Activated CD4-positive, alpha-beta memory T cell treated with anti-CD3 and anti-CD28 coated beads, Interleukin-2, amount 10 ng/mL, durations not matched to agents 7 days and 5 days (primary cell): ENCODE data around the gene RAB3D. TPM values are rescaled to one million over a fixed set of nuclear protein-coding genes. Genes with fewer than 3 reads are reported as not detected.

Experiments
- CTCF ChIA-PET: fragments of 350-600 bp; sonication (Branson Sonifier 250); formaldehyde crosslinking; loops from one replicate; lab custom pipeline; 2021; ENCODE audit warnings: antibody characterized with exemption, inconsistent platforms; lab: Charles Lee
- POLR2A ChIA-PET: fragments of 350-600 bp; sonication (Branson Sonifier 250); formaldehyde crosslinking; loops from one replicate; lab custom pipeline; 2021; ENCODE audit warnings: antibody characterized with exemption; lab: Charles Lee
- DNase-seq: peaks from one replicate; pipeline ENCODE4 v3.0.0-alpha.2; 2020
- H3K27ac Mint-ChIP-seq: one replicate; pipeline ENCODE4 v1.8.0; 2021; ENCODE audit warnings: mild to moderate bottlenecking, mixed read lengths
- H3K27me3 Mint-ChIP-seq: one replicate; pipeline ENCODE4 v1.8.0; 2021; ENCODE audit warnings: mixed read lengths
- H3K36me3 Mint-ChIP-seq: one replicate; pipeline ENCODE4 v1.8.0; 2021; ENCODE audit warnings: low read depth, mixed read lengths
- H3K4me1 Mint-ChIP-seq: one replicate; pipeline ENCODE4 v1.8.0; 2021; ENCODE audit warnings: mixed read lengths
- H3K4me3 Mint-ChIP-seq: one replicate; pipeline ENCODE4 v1.8.0; 2021; ENCODE audit warnings: mild to moderate bottlenecking, mixed read lengths
- H3K9me3 Mint-ChIP-seq: one replicate; pipeline ENCODE4 v1.8.0; 2021; ENCODE audit warnings: mixed read lengths
- total RNA-seq, 2 experiments: library from RNA; stranded (reverse); gene quantifications; one replicate each; pipeline ENCODE4 v1.2.3, GENCODE V29; 2021

Gene RAB3D
- total RNA-seq, 2 experiments from 2014 or later: 8.3 to 8.4 TPM

GRCh38 chr19:11299946-11300810 lies 39.3 kb downstream of the RAB3D start:
- peaks cover 15% of the 10 kb centered on the region for H3K27me3 Mint-ChIP-seq
- ChIA-PET CTCF (no interaction called here), POLR2A (no interaction called here)
- H3K9me3 Mint-ChIP-seq: no peaks in the 10 kb centered on the region
- no peak overlapping the region for H3K27ac Mint-ChIP-seq
- no peak for DNase-seq
- no peaks in the 10 kb centered on the region for H3K36me3 Mint-ChIP-seq
- no peak overlapping the region for H3K4me3 Mint-ChIP-seq
- H3K4me1 Mint-ChIP-seq: no peaks in the 10 kb centered on the region

GRCh38 chr19:11296264-11296663 lies 43.2 kb downstream of the RAB3D start:
- no peak for DNase-seq
- H3K4me1 Mint-ChIP-seq: peaks cover 9% of the 10 kb centered on the region
- no peak overlapping the region for H3K27ac Mint-ChIP-seq
- ChIA-PET CTCF (no interaction called here), POLR2A (no interaction called here)
- H3K36me3 Mint-ChIP-seq: no peaks in the 10 kb centered on the region
- H3K4me3 Mint-ChIP-seq: no peak overlapping the region
- H3K9me3 Mint-ChIP-seq: no peaks in the 10 kb centered on the region
- peaks cover 32% of the 10 kb centered on the region for H3K27me3 Mint-ChIP-seq

- H3K4me1 Mint-ChIP-seq: peaks cover 9% of the 10 kb centered on the region
- H3K36me3 Mint-ChIP-seq: no peaks in the 10 kb centered on the region
- H3K27me3 Mint-ChIP-seq: peaks cover 32% of the 10 kb centered on the region
- no peak within 1 kb of the TSS for H3K27ac Mint-ChIP-seq
- POLR2A ChIA-PET: interaction anchor here (0.8 kb wide), 1 partner anchor 131 kb away, joined by 3 read pairs; no protein-coding TSS in a partner anchor
- CTCF ChIA-PET: no interaction called here
- no peak within 1 kb of the TSS for H3K4me3 Mint-ChIP-seq
- no peak for DNase-seq
- H3K9me3 Mint-ChIP-seq: no peaks in the 10 kb centered on the region
Measured at GRCh38 chr19:11295665-11296245, 43.7 kb downstream of the RAB3D start, which contains the start of gene TSPAN16. Gene TSPAN16 (plus strand): TSS chr19:11296160. CDS start chr19:11296298, 138 bp downstream.

GRCh38 chr19:11295180-11295579 lies 44.3 kb downstream of the RAB3D start:
- Mint-ChIP-seq H3K4me3 (no peak overlapping the region), H3K9me3 (no peaks in the 10 kb centered on the region), H3K27ac (no peak overlapping the region), H3K27me3 (peaks cover 35% of the 10 kb centered on the region), H3K36me3 (no peaks in the 10 kb centered on the region), H3K4me1 (peaks cover 9% of the 10 kb centered on the region)
- POLR2A ChIA-PET: interaction anchor here (0.8 kb wide), 1 partner anchor 131 kb away, joined by 3 read pairs; no protein-coding TSS in a partner anchor
- no peak for DNase-seq
- CTCF ChIA-PET: no interaction called here

- Mint-ChIP-seq H3K36me3 (no peaks in the 10 kb centered on the region), H3K9me3 (no peaks in the 10 kb centered on the region), H3K27ac (no peak overlapping the region), H3K27me3 (peaks cover 42% of the 10 kb centered on the region), H3K4me1 (peaks cover 9% of the 10 kb centered on the region), H3K4me3 (peak overlapping the region; percentile 40)
- POLR2A ChIA-PET: no interaction called here
- CTCF ChIA-PET: interaction anchor here (0.6 to 1.1 kb wide), 16 partner anchors 26 to 1000 kb away, joined by 3 to 7 read pairs (median 4); partner anchors contain the start of genes CCDC159, SWSAP1 and TMEM205
- peak; percentile 84 for DNase-seq
Measured at GRCh38 chr19:11293433-11294389, 45.7 kb downstream of the RAB3D start.

GRCh38 chr19:11291991-11292390 lies 47.5 kb downstream of the RAB3D start:
- Mint-ChIP-seq H3K27ac (no peak overlapping the region), H3K4me1 (peaks cover 9% of the 10 kb centered on the region), H3K27me3 (peaks cover 51% of the 10 kb centered on the region), H3K4me3 (no peak overlapping the region), H3K36me3 (no peaks in the 10 kb centered on the region), H3K9me3 (no peaks in the 10 kb centered on the region)
- POLR2A ChIA-PET: no interaction called here
- CTCF ChIA-PET: no interaction called here
- DNase-seq: no peak

- H3K4me3 Mint-ChIP-seq: no peak overlapping the region
- H3K9me3 Mint-ChIP-seq: no peaks in the 10 kb centered on the region
- ChIA-PET POLR2A (no interaction called here), CTCF (interaction anchor here (0.9 to 1.4 kb wide), 2 partner anchors 86 to 115 kb away, joined by 3 read pairs; no protein-coding TSS in a partner anchor)
- H3K36me3 Mint-ChIP-seq: no peaks in the 10 kb centered on the region
- H3K27ac Mint-ChIP-seq: no peak overlapping the region
- peaks cover 56% of the 10 kb centered on the region for H3K27me3 Mint-ChIP-seq
- peaks cover 9% of the 10 kb centered on the region for H3K4me1 Mint-ChIP-seq
- DNase-seq: no peak
Measured at GRCh38 chr19:11291415-11291814, 48.0 kb downstream of the RAB3D start.

GRCh38 chr19:11290256-11290655 lies 49.2 kb downstream of the RAB3D start:
- Mint-ChIP-seq H3K4me1 (peaks cover 9% of the 10 kb centered on the region), H3K27ac (no peak overlapping the region), H3K27me3 (peaks cover 53% of the 10 kb centered on the region), H3K36me3 (no peaks in the 10 kb centered on the region), H3K9me3 (no peaks in the 10 kb centered on the region), H3K4me3 (no peak overlapping the region)
- no peak for DNase-seq
- CTCF ChIA-PET: interaction anchor here (0.5 to 1.4 kb wide), 3 partner anchors 117 to 192 kb away, joined by 3 read pairs; no protein-coding TSS in a partner anchor
- POLR2A ChIA-PET: no interaction called here

GRCh38 chr19:11288349-11288748 lies 51.1 kb downstream of the RAB3D start:
- no peaks in the 10 kb centered on the region for H3K9me3 Mint-ChIP-seq
- no peak overlapping the region for H3K27ac Mint-ChIP-seq
- no peak for DNase-seq
- no peak overlapping the region for H3K4me3 Mint-ChIP-seq
- peaks cover 1% of the 10 kb centered on the region for H3K4me1 Mint-ChIP-seq
- peaks cover 51% of the 10 kb centered on the region for H3K27me3 Mint-ChIP-seq
- ChIA-PET CTCF (no interaction called here), POLR2A (no interaction called here)
- no peaks in the 10 kb centered on the region for H3K36me3 Mint-ChIP-seq

- no peaks in the 10 kb centered on the region for H3K9me3 Mint-ChIP-seq
- peaks cover 60% of the 10 kb centered on the region for H3K27me3 Mint-ChIP-seq
- no peaks in the 10 kb centered on the region for H3K4me1 Mint-ChIP-seq
- no peaks in the 10 kb centered on the region for H3K36me3 Mint-ChIP-seq
- no peak overlapping the region for H3K27ac Mint-ChIP-seq
- POLR2A ChIA-PET: interaction anchor here (1.2 kb wide), 1 partner anchor 89 kb away, joined by 3 read pairs; the partner anchor contains the start of gene SWSAP1
- H3K4me3 Mint-ChIP-seq: no peak overlapping the region
- no peak for DNase-seq
- CTCF ChIA-PET: interaction anchor here (0.7 to 0.8 kb wide), 2 partner anchors 82 to 90 kb away, joined by 3 to 5 read pairs; no protein-coding TSS in a partner anchor
Measured at GRCh38 chr19:11286312-11286974, 53.0 kb downstream of the RAB3D start.

GRCh38 chr19:11284515-11284914 lies 54.9 kb downstream of the RAB3D start:
- ChIA-PET CTCF (no interaction called here), POLR2A (no interaction called here)
- Mint-ChIP-seq H3K27ac (no peak overlapping the region), H3K27me3 (peaks cover 53% of the 10 kb centered on the region), H3K36me3 (no peaks in the 10 kb centered on the region), H3K4me3 (no peak overlapping the region), H3K9me3 (no peaks in the 10 kb centered on the region), H3K4me1 (peaks cover 10% of the 10 kb centered on the region)
- no peak for DNase-seq
